OCI-LY1 (cell line): ENCODE measurements around the gene TRIM4.

ENCODE experiments used
- H2AFZ ChIP-seq: fragments of 200-600 bp; sonication (generic), shearing (Covaris generic); 2 replicates; pipeline ENCODE4 v1.6.0; 2014; ENCODE audit warnings: antibody characterized with exemption, mild to moderate bottlenecking, low read length
- H3F3A ChIP-seq: fragments of 200-600 bp; sonication (generic), shearing (Covaris generic); 2 replicates; pipeline ENCODE4 v1.6.0; 2014; ENCODE audit warnings: mild to moderate bottlenecking, antibody characterized with exemption, low read length, moderate library complexity; ENCODE audit not compliant: insufficient read depth
- H3K27ac ChIP-seq: fragments of 200-600 bp; sonication (generic); 2 replicates; pipeline ENCODE4 v1.5.1; 2014; ENCODE audit warnings: low read length, mixed run types, mild to moderate bottlenecking, low read depth; ENCODE audit not compliant: poor library complexity, severe bottlenecking
- H3K27me3 ChIP-seq: fragments of 200-600 bp; sonication (generic); 2 replicates; pipeline ENCODE4 v1.6.0; 2014; ENCODE audit warnings: antibody characterized with exemption, mild to moderate bottlenecking, low read length, moderate library complexity; ENCODE audit not compliant: insufficient read depth
- H3K36me3 ChIP-seq: fragments of 200-600 bp; sonication (generic); 2 replicates; pipeline ENCODE4 v1.6.1; 2014; ENCODE audit warnings: mild to moderate bottlenecking, antibody characterized with exemption, low read length, moderate library complexity, mixed read lengths; ENCODE audit not compliant: insufficient read depth
- H3K4me1 ChIP-seq: fragments of 200-600 bp; sonication (generic); 2 replicates; pipeline ENCODE4 v1.5.1; 2014; ENCODE audit warnings: mild to moderate bottlenecking, low read length, moderate library complexity; ENCODE audit not compliant: insufficient read depth, severe bottlenecking
- H3K4me2 ChIP-seq: fragments of 200-600 bp; sonication (generic), shearing (Covaris generic); 2 replicates; pipeline ENCODE4 v1.6.1; 2014; ENCODE audit warnings: low read length
- H3K4me3 ChIP-seq: fragments of 200-600 bp; sonication (generic); 2 replicates; pipeline ENCODE4 v1.5.1; 2014; ENCODE audit warnings: low read length, low read depth, mild to moderate bottlenecking, mixed read lengths; ENCODE audit not compliant: poor library complexity, severe bottlenecking
- H3K79me2 ChIP-seq: fragments of 200-600 bp; shearing (Covaris generic); 2 replicates; pipeline ENCODE4 v1.6.1; 2016; ENCODE audit warnings: mixed run types, low read length, mixed read lengths; ENCODE audit not compliant: insufficient read depth
- H3K9ac ChIP-seq: fragments of 200-600 bp; sonication (generic), shearing (Covaris generic); 2 replicates; pipeline ENCODE4 v1.6.1; 2014; ENCODE audit warnings: mild to moderate bottlenecking, low read length, mixed read lengths
- H3K9me2 ChIP-seq: fragments of 200-600 bp; sonication (generic), shearing (Covaris generic); 2 replicates; pipeline ENCODE4 v1.6.1; 2014; ENCODE audit warnings: low read depth, mild to moderate bottlenecking, low read length, mixed read lengths
- H3K9me3 ChIP-seq: fragments of 200-600 bp; shearing (Covaris generic); 2 replicates; pipeline ENCODE4 v1.6.1; 2014; ENCODE audit warnings: low read length, mixed read lengths
- H4K20me1 ChIP-seq: fragments of 200-600 bp; sonication (generic), shearing (Covaris generic); 2 replicates; pipeline ENCODE4 v1.6.0; 2016; ENCODE audit warnings: mild to moderate bottlenecking, low read length; ENCODE audit not compliant: insufficient read depth
- EZH2 ChIP-seq: fragments of 200-600 bp; sonication (generic), shearing (Covaris generic); IDR thresholded peaks from 2 replicates; pipeline ENCODE4 v1.8.0; 2017; ENCODE audit warnings: borderline replicate concordance, mixed run types, mild to moderate bottlenecking, antibody characterized with exemption, low read length, moderate library complexity, mixed read lengths
- TF ChIP-seq, protein P1 (sequence below): fragments of 200-600 bp; sonication (generic), shearing (Covaris generic); IDR thresholded peaks from 2 replicates; pipeline ENCODE4 v1.5.1; 2017; ENCODE audit warnings: mild to moderate bottlenecking, antibody characterized with exemption, low read length, moderate library complexity, mixed read lengths

The TRIM4 gene

DNA sequence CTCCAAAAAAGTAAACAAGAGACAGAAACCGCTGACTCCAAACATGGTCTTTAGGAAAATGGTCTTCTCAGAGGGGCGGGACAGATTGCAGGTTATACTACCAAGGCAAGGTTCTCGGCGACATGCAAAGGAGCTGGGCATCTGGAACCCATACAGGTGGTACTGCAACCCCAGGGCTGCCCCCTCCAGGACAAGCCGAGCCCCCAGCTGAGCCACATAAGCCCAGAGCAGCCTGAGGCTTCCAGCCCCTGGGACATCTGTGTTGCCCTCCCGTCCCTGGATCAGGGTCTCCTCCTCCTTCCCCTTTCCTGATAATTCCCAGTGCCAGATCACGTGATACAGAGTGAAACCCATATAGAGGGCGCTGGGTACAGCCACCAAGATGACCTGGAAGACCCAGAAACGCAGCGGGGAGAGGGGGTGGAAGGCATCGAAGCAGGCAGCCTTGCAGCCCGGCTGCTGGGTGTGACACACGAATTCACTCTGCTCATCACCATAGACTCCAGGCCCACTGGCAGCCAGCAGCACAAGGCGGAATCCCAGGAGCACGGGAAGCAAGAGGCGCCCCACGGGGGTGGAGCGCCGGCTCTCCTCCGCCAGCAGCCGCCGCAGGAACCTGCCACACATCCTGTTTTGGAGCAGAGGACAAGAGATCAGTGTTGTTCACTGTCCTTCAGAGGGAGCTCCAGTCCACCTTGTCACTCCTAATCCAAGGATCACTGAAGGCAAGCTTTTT, 9.8 kb upstream of the TRIM4 start, which contains the start of gene GJC3:
TSS of gene GJC3 (minus strand) at position 627 of the 736 bp plus-strand sequence. CDS start at position 627, 0 bp downstream.
- Histone ChIP-seq H2AFZ (no peak within 1 kb of the TSS), H4K20me1 (no peaks in the 10 kb centered on the region), H3K9me2 (no peaks in the 10 kb centered on the region), H3F3A (no peaks in the 10 kb centered on the region), H3K4me1 (peaks cover 6% of the 10 kb centered on the region), H3K4me3 (peak within 1 kb of the TSS; percentile 21), H3K4me2 (peak within 1 kb of the TSS; percentile 35; the same call in 1 of the 2 replicates), H3K9ac (no peak within 1 kb of the TSS; the same call in 1 of the 2 replicates), H3K36me3 (no peaks in the 10 kb centered on the region), H3K27ac (no peak within 1 kb of the TSS), H3K9me3 (no peaks in the 10 kb centered on the region), H3K27me3 (0 out of 2 replicates have a peak, but pooled peaks cover 8% of the 10 kb centered on the region), H3K79me2 (no peaks in the 10 kb centered on the region)
- no peak for TF ChIP-seq EZH2
- TF ChIP-seq, protein P1, sequence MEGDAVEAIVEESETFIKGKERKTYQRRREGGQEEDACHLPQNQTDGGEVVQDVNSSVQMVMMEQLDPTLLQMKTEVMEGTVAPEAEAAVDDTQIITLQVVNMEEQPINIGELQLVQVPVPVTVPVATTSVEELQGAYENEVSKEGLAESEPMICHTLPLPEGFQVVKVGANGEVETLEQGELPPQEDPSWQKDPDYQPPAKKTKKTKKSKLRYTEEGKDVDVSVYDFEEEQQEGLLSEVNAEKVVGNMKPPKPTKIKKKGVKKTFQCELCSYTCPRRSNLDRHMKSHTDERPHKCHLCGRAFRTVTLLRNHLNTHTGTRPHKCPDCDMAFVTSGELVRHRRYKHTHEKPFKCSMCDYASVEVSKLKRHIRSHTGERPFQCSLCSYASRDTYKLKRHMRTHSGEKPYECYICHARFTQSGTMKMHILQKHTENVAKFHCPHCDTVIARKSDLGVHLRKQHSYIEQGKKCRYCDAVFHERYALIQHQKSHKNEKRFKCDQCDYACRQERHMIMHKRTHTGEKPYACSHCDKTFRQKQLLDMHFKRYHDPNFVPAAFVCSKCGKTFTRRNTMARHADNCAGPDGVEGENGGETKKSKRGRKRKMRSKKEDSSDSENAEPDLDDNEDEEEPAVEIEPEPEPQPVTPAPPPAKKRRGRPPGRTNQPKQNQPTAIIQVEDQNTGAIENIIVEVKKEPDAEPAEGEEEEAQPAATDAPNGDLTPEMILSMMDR, result peak; percentile 30; the same call in 1 of the 2 replicates

DNA sequence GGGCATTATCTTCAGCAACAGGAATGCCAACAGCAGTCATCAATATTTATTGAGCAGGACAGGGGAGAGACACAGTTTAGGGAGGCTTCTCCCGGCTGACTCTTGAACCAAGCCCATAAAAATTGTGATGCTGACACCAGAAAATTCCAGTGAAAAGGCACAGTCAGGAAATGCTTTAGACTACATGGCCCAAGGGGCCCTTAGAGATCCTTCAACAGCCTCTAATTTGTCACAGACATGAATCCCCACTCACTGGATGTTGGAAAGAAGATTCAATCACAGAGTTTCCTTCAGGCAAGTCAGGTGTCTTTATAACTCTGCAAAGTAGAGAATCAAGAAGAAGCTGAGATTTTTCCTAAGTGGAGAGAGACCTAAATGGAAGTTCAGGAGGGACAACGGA, 8.9 kb upstream of the TRIM4 start:
- Histone ChIP-seq H3K9me2 (no peaks in the 10 kb centered on the region), H3K27ac (no peak overlapping the region), H3K4me3 (no peak overlapping the region), H3K36me3 (no peaks in the 10 kb centered on the region), H3K4me1 (peaks cover 6% of the 10 kb centered on the region), H3K9me3 (no peaks in the 10 kb centered on the region), H3K79me2 (no peaks in the 10 kb centered on the region), H3F3A (no peaks in the 10 kb centered on the region), H3K27me3 (0 out of 2 replicates have a peak, but pooled peaks cover 1% of the 10 kb centered on the region), H4K20me1 (no peaks in the 10 kb centered on the region), H3K9ac (no peak overlapping the region), H3K4me2 (no peak overlapping the region), H2AFZ (no peak overlapping the region)
- TF ChIP-seq, protein P1, result no peak

DNA sequence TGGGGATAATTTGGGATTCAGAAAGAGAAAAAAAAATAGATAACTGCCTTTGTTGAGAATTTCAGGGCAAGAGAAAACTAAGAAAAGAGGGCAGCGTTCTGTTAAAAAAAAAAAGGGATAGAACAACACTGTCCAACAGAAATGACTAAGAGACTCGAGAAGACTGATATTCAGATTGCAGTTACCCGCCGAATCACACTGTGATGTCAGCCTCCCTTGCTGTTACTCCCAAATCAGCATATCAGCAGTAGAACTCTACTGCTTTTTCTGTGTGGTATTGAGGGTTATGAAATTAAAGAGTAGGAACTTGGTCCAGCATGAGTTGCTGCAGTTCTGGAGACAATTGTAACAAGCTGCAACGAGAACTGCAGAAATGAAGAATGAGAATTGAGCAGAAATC, 8.2 kb upstream of the TRIM4 start:
- Histone ChIP-seq H3K4me2 (no peak overlapping the region), H3K9me3 (no peaks in the 10 kb centered on the region), H3K27me3 (no peaks in the 10 kb centered on the region), H3K9ac (no peak overlapping the region), H3K79me2 (no peaks in the 10 kb centered on the region), H3K36me3 (no peaks in the 10 kb centered on the region; the same call in 1 of the 2 replicates), H2AFZ (no peak overlapping the region), H3K9me2 (no peaks in the 10 kb centered on the region), H3F3A (no peaks in the 10 kb centered on the region), H3K4me1 (peaks cover 6% of the 10 kb centered on the region), H3K27ac (no peak overlapping the region), H3K4me3 (no peak overlapping the region), H4K20me1 (no peaks in the 10 kb centered on the region)
- no peak for TF ChIP-seq EZH2
- TF ChIP-seq, protein P1, result no peak
